Measurements from ENCODE around the gene C5orf58. TPM values are rescaled to one million over a fixed set of nuclear protein-coding genes. Genes with fewer than 3 reads are reported as not detected.

Gene C5orf58
- total RNA-seq, 1 donor from 2014 or later, result not detected

DNA sequence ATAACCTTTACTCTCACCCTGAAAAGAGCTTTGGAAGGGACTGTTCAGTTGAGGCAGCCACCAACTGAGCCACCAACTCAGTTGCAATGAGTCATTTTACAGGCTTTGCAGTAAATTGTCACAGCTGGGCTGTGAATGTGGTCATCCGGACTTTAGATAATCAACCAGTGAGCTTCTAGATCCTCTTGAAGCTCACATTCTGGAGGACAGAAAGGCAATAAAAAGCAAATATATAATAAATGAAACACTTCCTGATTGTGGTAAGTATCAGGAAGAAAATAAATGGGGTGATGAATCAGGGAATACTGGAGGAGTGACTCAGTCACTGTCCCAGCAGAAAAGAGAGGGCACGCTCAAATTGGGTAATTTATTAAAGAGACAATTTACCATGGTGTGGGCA is 13.2 kb upstream of the C5orf58 start:
- no peaks in the 10 kb centered on the region for H3K9me3 Mint-ChIP-seq
- Histone ChIP-seq H3K27ac (no peak overlapping the region), H3K4me2 (no peak overlapping the region), H3K9ac (no peak overlapping the region), H3F3A (ENCODE audit: low read depth) (peaks cover 37% of the 10 kb centered on the region), H3K4me3 (no peak overlapping the region), H3K4me1 (peaks cover 60% of the 10 kb centered on the region), H3K79me2 (ENCODE audit: low read depth) (no peaks in the 10 kb centered on the region), H2AFZ (replicated peaks) (no peak overlapping the region), H3K36me3 (no peaks in the 10 kb centered on the region), H3K9me3 (ENCODE audit: low read depth) (no peaks in the 10 kb centered on the region), H3K27me3 (peaks cover 41% of the 10 kb centered on the region), H4K20me1 (ENCODE audit: low read depth) (no peaks in the 10 kb centered on the region)
- no peak for DNase-seq (ENCODE audit: low spot score)
- peaks cover 34% of the 10 kb centered on the region for H3K4me1 Mint-ChIP-seq
- H3K36me3 Mint-ChIP-seq, result no peaks in the 10 kb centered on the region
- TF ChIP-seq, protein P1, sequence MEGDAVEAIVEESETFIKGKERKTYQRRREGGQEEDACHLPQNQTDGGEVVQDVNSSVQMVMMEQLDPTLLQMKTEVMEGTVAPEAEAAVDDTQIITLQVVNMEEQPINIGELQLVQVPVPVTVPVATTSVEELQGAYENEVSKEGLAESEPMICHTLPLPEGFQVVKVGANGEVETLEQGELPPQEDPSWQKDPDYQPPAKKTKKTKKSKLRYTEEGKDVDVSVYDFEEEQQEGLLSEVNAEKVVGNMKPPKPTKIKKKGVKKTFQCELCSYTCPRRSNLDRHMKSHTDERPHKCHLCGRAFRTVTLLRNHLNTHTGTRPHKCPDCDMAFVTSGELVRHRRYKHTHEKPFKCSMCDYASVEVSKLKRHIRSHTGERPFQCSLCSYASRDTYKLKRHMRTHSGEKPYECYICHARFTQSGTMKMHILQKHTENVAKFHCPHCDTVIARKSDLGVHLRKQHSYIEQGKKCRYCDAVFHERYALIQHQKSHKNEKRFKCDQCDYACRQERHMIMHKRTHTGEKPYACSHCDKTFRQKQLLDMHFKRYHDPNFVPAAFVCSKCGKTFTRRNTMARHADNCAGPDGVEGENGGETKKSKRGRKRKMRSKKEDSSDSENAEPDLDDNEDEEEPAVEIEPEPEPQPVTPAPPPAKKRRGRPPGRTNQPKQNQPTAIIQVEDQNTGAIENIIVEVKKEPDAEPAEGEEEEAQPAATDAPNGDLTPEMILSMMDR (IDR thresholded peaks at IDR 0.05), result no peak
- TF ChIP-seq EZH2 (IDR thresholded peaks at IDR 0.05), result no peak
- TF ChIP-seq EZH2phosphoT487 (IDR thresholded peaks at IDR 0.05), result no peak
- no peak overlapping the region for H3K27ac Mint-ChIP-seq
- H3K4me3 Mint-ChIP-seq, result no peak overlapping the region
- H3K27me3 Mint-ChIP-seq (ENCODE audit: insufficient read depth, low read depth), result peaks cover 5% of the 10 kb centered on the region

DNA sequence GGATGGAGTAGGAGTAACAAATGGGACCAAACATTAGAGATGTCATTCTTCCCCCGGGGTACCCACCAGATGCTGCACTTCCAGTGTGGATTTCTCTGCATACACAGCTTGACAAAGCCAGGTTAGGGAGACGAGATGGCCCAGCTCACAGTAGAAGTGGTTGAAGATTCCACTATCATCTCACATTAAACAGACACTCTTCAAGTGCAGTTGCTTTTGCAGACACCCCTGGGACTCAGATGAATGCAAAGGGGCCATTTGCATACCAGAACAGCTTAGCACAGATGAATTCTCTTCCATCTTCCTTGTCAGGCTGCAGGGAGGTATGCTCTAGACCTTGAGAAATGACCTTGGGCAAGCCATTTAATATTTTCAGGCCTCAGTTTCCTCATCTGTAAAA is 12.6 kb upstream of the C5orf58 start:
- H4K20me1 ChIP-seq (ENCODE audit: low read depth), result no peaks in the 10 kb centered on the region
- H3K4me2 ChIP-seq, result no peak overlapping the region
- peaks cover 62% of the 10 kb centered on the region for H3K4me1 ChIP-seq
- Mint-ChIP-seq H3K4me3 (no peak overlapping the region), H3K27ac (peak overlapping the region; percentile 47), H3K36me3 (no peaks in the 10 kb centered on the region), H3K4me1 (peaks cover 34% of the 10 kb centered on the region), H3K9me3 (no peaks in the 10 kb centered on the region), H3K27me3 (ENCODE audit: insufficient read depth, low read depth) (peaks cover 5% of the 10 kb centered on the region)
- H3K27me3 ChIP-seq, result peaks cover 41% of the 10 kb centered on the region
- DNase-seq (ENCODE audit: low spot score), result no peak
- H3K4me3 ChIP-seq, result no peak overlapping the region
- no peak overlapping the region for H3K9ac ChIP-seq
- no peak overlapping the region for H2AFZ ChIP-seq (replicated peaks)
- H3K9me3 ChIP-seq (ENCODE audit: low read depth), result no peaks in the 10 kb centered on the region
- no peaks in the 10 kb centered on the region for H3K36me3 ChIP-seq
- peaks cover 37% of the 10 kb centered on the region for H3F3A ChIP-seq (ENCODE audit: low read depth)
- TF ChIP-seq EZH2phosphoT487 (IDR thresholded peaks at IDR 0.05) (no peak), EZH2 (IDR thresholded peaks at IDR 0.05) (no peak)
- TF ChIP-seq, protein P1 (IDR thresholded peaks at IDR 0.05), result no peak
- H3K79me2 ChIP-seq (ENCODE audit: low read depth), result no peaks in the 10 kb centered on the region
- H3K27ac ChIP-seq, result no peak overlapping the region

DNA sequence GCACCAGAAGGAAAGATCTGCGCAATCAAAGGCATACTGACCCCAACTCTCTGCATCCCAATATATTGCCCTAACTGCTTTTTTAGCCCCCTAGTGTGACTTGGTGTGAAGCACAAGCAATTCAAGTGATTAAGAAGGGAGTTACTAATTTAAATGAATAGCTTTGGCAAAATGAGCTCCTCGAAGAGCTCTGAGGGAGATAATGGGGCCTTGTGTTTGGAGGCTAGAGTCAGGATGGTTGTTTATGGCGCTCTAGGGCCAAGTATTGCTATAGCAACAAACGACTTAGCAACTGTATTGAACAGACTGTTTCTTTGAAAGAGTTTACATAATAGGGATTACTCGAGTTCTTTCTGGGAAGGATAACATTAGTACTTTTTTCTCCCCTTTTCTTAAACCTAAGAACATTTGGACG is 11.5 kb upstream of the C5orf58 start:
- Mint-ChIP-seq H3K36me3 (no peaks in the 10 kb centered on the region), H3K4me3 (no peak overlapping the region)
- peak overlapping the region; percentile 53 for H3K4me2 ChIP-seq

More for the DNA sequence above, 11.5 kb upstream of the C5orf58 start:
- peak; percentile 93 for DNase-seq (ENCODE audit: low spot score)
- Histone ChIP-seq H2AFZ (replicated peaks) (no peak overlapping the region), H3K27me3 (peaks cover 41% of the 10 kb centered on the region), H3K79me2 (ENCODE audit: low read depth) (no peaks in the 10 kb centered on the region), H3K27ac (peak overlapping the region; percentile 80), H3K9ac (no peak overlapping the region), H4K20me1 (ENCODE audit: low read depth) (no peaks in the 10 kb centered on the region), H3K4me3 (no peak overlapping the region), H3F3A (ENCODE audit: low read depth) (peaks cover 37% of the 10 kb centered on the region), H3K36me3 (no peaks in the 10 kb centered on the region), H3K9me3 (ENCODE audit: low read depth) (no peaks in the 10 kb centered on the region), H3K4me1 (peaks cover 67% of the 10 kb centered on the region)
- TF ChIP-seq, protein P1 (IDR thresholded peaks at IDR 0.05), result peak; percentile 54
- TF ChIP-seq EZH2phosphoT487 (IDR thresholded peaks at IDR 0.05), result no peak
- H3K27me3 Mint-ChIP-seq (ENCODE audit: insufficient read depth, low read depth), result peaks cover 5% of the 10 kb centered on the region
- H3K4me1 Mint-ChIP-seq, result peaks cover 38% of the 10 kb centered on the region
- no peaks in the 10 kb centered on the region for H3K9me3 Mint-ChIP-seq
- peak overlapping the region; percentile 90 for H3K27ac Mint-ChIP-seq

All from neural progenitor cell (in vitro differentiated cells).